ENCODE data around the gene RARRES2.

- no peak for TF ChIP-seq CTCF (IDR thresholded peaks at IDR 0.05)
- no peak for TF ChIP-seq POLR2A (IDR thresholded peaks at IDR 0.05)
Observed at GRCh38 chr7:150361402-150361801, 20.0 kb upstream of the RARRES2 start.

All from vagina (tissue), 2 donors.